Astrocyte of the spinal cord (primary cell): ENCODE data around the gene FBN1.

Source experiments
- DNase-seq: peaks from one replicate; pipeline ENCODE4 v3.0.0; 2011; ENCODE audit warnings: low read depth, low spot score
- H3K4me3 ChIP-seq: 2 replicates; pipeline ENCODE4 v1.5.1; 2011; ENCODE audit warnings: low read depth, mild to moderate bottlenecking, low read length, moderate library complexity
- in situ Hi-C: cut with HindIII; loops from 2 replicates; pipeline ENCODE4 v1.10.0; 2017; ENCODE audit warnings: low sequenced_read_pairs
- TF ChIP-seq, protein P1 (sequence below): IDR thresholded peaks from 2 replicates; pipeline ENCODE4 v1.5.1; 2012; ENCODE audit warnings: low read depth, mild to moderate bottlenecking, low read length, inconsistent platforms

FBN1 gene

DNA sequence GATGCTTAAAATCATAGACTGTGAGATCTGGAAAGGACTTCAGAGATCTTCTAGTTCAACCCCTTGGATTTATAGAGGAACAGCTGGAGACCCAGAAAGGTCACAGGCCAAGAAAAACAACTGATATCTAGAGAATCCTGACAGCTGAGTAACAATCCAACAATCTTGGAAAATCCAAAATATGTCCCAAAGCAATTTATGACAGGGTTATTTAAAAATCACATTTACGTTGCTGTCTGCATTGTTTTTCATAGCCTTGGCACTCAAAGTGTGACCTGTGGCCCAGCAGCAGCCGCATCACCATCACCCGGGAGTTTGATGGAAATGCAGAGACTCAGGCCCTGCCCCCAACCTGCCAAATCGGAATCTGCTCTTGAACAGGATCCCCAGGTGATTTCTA is 78.8 kb downstream of the FBN1 start:
- peak; percentile 73 for DNase-seq
- H3K4me3 ChIP-seq = no peak overlapping the region
- TF ChIP-seq, protein P1, sequence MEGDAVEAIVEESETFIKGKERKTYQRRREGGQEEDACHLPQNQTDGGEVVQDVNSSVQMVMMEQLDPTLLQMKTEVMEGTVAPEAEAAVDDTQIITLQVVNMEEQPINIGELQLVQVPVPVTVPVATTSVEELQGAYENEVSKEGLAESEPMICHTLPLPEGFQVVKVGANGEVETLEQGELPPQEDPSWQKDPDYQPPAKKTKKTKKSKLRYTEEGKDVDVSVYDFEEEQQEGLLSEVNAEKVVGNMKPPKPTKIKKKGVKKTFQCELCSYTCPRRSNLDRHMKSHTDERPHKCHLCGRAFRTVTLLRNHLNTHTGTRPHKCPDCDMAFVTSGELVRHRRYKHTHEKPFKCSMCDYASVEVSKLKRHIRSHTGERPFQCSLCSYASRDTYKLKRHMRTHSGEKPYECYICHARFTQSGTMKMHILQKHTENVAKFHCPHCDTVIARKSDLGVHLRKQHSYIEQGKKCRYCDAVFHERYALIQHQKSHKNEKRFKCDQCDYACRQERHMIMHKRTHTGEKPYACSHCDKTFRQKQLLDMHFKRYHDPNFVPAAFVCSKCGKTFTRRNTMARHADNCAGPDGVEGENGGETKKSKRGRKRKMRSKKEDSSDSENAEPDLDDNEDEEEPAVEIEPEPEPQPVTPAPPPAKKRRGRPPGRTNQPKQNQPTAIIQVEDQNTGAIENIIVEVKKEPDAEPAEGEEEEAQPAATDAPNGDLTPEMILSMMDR = no peak
- in situ Hi-C loops = no loop called here

DNA sequence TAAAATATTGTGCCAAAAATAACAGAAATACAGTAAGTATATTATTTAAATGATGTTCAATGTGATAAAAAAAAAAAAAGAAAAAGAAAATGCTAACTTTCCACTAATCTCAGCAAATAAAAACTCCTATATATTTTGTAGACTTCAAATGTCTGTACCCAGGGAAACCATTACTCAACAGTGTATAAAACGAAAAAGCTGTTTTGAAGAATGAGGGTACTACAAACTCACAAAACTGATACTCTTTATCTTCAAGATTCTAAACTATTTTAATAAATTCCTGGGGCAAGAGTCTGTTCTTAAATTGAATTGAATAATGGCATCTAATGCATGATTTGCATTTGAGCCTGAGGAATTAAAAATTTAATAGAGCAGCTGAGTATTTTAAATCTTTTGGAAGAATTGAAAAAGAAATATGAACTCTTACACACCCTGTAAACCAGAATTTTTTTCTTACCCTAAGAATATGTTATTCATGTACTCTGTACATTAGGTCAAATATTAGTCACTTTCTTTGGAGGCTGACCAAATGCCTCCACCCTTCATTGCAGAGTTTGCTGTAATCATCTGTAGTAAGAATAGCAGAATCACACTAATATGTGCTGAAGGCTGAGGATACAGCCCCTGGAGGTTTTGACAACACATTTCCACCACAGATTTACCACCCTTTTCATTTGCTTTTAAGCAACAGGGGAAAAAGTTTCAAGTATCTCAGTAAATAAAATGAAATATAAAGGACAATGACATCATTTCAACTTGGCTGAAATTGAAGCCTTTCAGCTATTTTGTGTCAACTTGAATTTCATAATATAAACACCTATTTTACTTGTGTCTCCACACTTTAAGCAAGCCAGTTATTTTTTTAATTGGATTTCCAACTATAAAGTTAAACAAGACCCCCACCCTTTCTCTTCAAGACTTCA is 79.7 kb downstream of the FBN1 start:
- in situ Hi-C loops = no loop called here
- DNase-seq = peak; percentile 96
- no peak overlapping the region for H3K4me3 ChIP-seq
- TF ChIP-seq, protein P1 = no peak

DNA sequence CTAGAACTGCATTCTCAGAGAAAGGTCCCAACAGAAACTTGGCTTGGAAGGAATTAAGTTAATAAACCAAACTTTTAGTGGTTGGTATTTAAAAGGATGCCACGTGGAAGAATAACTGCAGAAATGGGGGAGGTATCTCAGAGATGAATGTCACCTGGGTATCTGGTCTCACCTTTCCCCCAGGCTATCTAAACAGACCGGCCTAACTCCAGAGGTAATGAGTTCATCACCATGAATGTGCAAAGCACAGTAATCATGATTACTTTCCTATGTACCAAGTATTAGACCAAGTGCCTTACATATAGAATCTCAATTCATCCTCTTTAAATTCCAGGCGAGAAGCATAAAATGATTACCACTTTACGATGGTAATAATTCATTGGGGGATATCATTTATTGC is 80.8 kb downstream of the FBN1 start:
- in situ Hi-C loops = no loop called here
- DNase-seq = no peak
- TF ChIP-seq, protein P1 = no peak
- no peak overlapping the region for H3K4me3 ChIP-seq

DNA sequence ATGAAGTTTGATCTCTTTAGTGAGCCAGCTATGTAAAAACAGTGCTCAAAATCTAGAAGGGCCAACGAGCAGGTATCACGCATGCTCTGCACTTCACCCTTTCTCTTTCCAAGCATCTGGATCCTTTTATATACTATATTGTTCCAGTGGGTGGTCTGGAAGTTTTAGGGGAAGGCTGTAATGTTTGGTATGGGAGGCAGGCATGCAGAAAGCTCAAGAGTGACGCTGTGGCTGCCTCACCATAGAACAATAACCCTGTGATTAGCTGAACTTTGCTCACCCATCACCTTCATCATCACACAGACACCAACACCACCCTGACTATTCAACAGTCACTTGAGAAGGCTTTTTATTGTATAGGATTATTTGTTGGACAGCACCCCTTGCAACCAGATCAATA is 81.6 kb downstream of the FBN1 start:
- peak; percentile 50 for DNase-seq

DNA sequence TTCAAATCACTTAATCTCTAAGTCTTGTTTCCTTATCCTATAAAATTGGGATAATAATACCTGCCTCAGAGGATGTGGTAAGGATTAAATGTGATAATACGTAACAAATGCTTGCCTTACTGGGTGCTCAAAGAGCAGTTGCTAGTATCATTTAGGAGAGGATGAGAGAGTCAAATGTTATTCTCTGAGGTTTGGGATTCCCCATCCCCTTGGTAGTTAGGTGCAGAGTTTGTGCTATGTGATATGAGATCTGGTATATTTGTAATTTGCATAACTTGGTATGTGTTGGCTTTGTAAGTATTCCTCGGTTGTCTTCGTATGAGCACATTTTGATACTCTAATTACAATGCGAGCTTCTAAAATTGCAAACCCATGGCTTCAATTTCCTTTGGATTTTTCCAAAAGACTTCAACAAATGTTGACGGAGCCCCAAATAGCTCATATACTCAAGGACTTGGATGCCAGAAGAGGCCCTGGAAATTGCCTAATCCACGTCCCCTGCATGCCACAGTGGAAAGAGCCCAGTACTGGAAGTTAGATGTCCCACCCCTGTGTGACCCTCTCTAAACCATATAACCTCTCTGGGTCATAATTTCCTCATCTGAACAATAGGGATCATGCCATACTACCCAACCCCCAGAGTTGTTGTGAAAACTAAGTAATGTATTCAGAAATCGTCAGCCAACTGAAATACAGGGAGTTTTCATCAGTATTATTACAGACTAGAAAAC is 85.0 kb downstream of the FBN1 start:
- no peak for DNase-seq
- in situ Hi-C loops = no loop called here
- TF ChIP-seq, protein P1 = no peak

More for the DNA sequence above, 81.6 kb downstream of the FBN1 start:
- in situ Hi-C loops = no loop called here
- TF ChIP-seq, protein P1 = no peak
- no peak overlapping the region for H3K4me3 ChIP-seq

DNA sequence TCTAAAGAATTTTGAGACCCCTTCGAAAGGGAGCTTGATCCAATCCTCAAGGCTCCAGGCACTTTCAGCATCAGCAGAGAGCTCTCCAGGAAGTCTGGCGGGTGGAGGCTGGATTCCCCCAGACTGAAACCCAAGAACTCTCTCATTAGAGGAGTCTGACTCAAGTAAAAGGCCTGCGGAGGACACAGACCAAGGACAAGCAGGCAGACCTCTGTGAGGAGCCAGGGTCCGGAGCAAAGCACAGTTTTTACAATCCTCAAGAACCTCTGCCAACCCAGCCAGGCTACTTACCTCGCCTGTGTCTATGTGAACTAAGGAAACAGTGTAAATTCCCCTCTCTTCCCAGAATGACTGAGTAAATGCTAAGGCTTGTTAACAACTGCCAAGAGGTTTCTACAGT is 86.2 kb downstream of the FBN1 start:
- H3K4me3 ChIP-seq = no peak overlapping the region
- in situ Hi-C loops = no loop called here
- TF ChIP-seq, protein P1 = no peak
- peak; percentile 93 for DNase-seq

More for the DNA sequence above, 85.0 kb downstream of the FBN1 start:
- H3K4me3 ChIP-seq = no peak overlapping the region
